ENCODE results near the gene TEX36. TPM values are rescaled to one million over a fixed set of nuclear protein-coding genes. Genes with fewer than 3 reads are reported as not detected.
"Not testable (repeated sequence)": the region's sequence is repeated elsewhere in the genome, so short reads cannot be mapped to it uniquely, and the experiment has no call there.

Gene TEX36
- total and polyA plus RNA-seq, 2 donors (not counting 1 experiment from before 2014, with no cell fraction given) = not detected

GRCh38 chr10:125719173-125720001 is 36.4 kb upstream of the TEX36 start, which contains the start of gene EDRF1:
TSS of gene EDRF1 (plus strand) at chr10:125719709. CDS start at chr10:125719808, 99 bp downstream.
- peak within 1 kb of the TSS; percentile 93 for H3K27ac Mint-ChIP-seq
- Histone ChIP-seq H3K27me3 (replicated peaks in 1 of 4; ENCODE audit: control extremely low read depth in 1 of 4, control insufficient read depth in 3 of 4, insufficient read depth in 4 of 4, low read length in 3 of 4) (no peaks in the 10 kb centered on the region), H3K27ac (ENCODE audit: low read length in 2 of 2) (peak within 1 kb of the TSS; percentile 77 to 93), H3K4me2 (replicated peaks; ENCODE audit: low read depth, low read length, poor library complexity, severe bottlenecking) (peak within 1 kb of the TSS; percentile 83), H3K4me1 (ENCODE audit: control insufficient read depth in 2 of 2, insufficient read depth in 2 of 2, low read length in 2 of 2) (peaks cover 17% of the 10 kb centered on the region in 2 donors), H3K36me3 (replicated peaks in 1 of 2; ENCODE audit: control extremely low read depth in 1 of 2, control insufficient read depth in 1 of 2, extremely low read depth in 1 of 2, insufficient read depth in 2 of 2, low read length in 1 of 2) (peaks cover 3 to 25% of the 10 kb centered on the region in 2 experiments), H3K79me2 (ENCODE audit: control insufficient read depth, insufficient read depth, low read length) (peaks cover 22% of the 10 kb centered on the region), H4K20me1 (ENCODE audit: control insufficient read depth, insufficient read depth, low read length, poor library complexity, severe bottlenecking) (no peaks in the 10 kb centered on the region), H2AFZ (ENCODE audit: insufficient read depth, low read depth, low read length, poor library complexity, severe bottlenecking) (peak within 1 kb of the TSS; percentile 99), H3K9me3 (ENCODE audit: control extremely low read depth in 1 of 3, control insufficient read depth in 2 of 3, insufficient read depth in 1 of 3, low read length in 2 of 3) (peaks cover 0 to 9% (median 0%) of the 10 kb centered on the region in 3 donors), H3K4me3 (ENCODE audit: control extremely low read depth in 1 of 5, extremely low read depth in 1 of 5, insufficient read depth in 1 of 5, low read depth in 2 of 5, low read length in 4 of 5) (peak within 1 kb of the TSS; percentile 69 to 93 (median 89)), H3K9ac (ENCODE audit: low read length) (peak within 1 kb of the TSS; percentile 98)
- no peaks in the 10 kb centered on the region for H3K27me3 Mint-ChIP-seq
- peaks cover 30% of the 10 kb centered on the region for H3K4me1 Mint-ChIP-seq
- DNase-seq = peak; percentile 99
- H3K4me3 Mint-ChIP-seq = peak within 1 kb of the TSS; percentile 95
- ChIA-PET POLR2A (interaction anchor here (1.0 to 1.3 kb wide), 2 partner anchors 104 to 803 kb away, joined by 3 to 6 read pairs; partner anchors contain the start of genes BCCIP and UROS), CTCF (no interaction called here)
- TF ChIP-seq CTCF (IDR thresholded peaks at IDR 0.05) (no peak), EZH2 (IDR thresholded peaks at IDR 0.05; ENCODE audit: borderline replicate concordance, insufficient read depth, low read depth, low read length, poor library complexity, severe bottlenecking) (no peak)
- WGBS (ENCODE audit: insufficient coverage) = under 1% methylated on average over 69 of the region's 72 CpGs
- no peaks in the 10 kb centered on the region for H3K9me3 Mint-ChIP-seq (ENCODE audit: insufficient read depth)
- ATAC-seq (ENCODE audit: low read depth) = peak; percentile 97
- intact Hi-C loops (cut with micrococcal nuclease) = loop anchor here (1.0 kb wide), 1 partner anchor 104 kb away; the partner anchor contains the start of genes BCCIP and UROS

- H3K36me3 ChIP-seq (replicated peaks in 1 of 2; ENCODE audit: control extremely low read depth in 1 of 2, control insufficient read depth in 1 of 2, extremely low read depth in 1 of 2, insufficient read depth in 2 of 2, low read length in 1 of 2); ATAC-seq (ENCODE audit: low read depth); H3K27ac ChIP-seq (ENCODE audit: low read length in 2 of 2); DNase-seq; intact Hi-C loops (cut with micrococcal nuclease); CTCF ChIA-PET; H3K4me1 ChIP-seq (ENCODE audit: control insufficient read depth in 2 of 2, insufficient read depth in 2 of 2, low read length in 2 of 2); H4K20me1 ChIP-seq (ENCODE audit: control insufficient read depth, insufficient read depth, low read length, poor library complexity, severe bottlenecking); H3K27me3 Mint-ChIP-seq; H3K9ac ChIP-seq (ENCODE audit: low read length); H3K79me2 ChIP-seq (ENCODE audit: control insufficient read depth, insufficient read depth, low read length); H3K4me1 Mint-ChIP-seq; H2AFZ ChIP-seq (ENCODE audit: insufficient read depth, low read depth, low read length, poor library complexity, severe bottlenecking); H3K4me2 ChIP-seq (replicated peaks; ENCODE audit: low read depth, low read length, poor library complexity, severe bottlenecking); H3K4me3 Mint-ChIP-seq; H3K27me3 ChIP-seq (replicated peaks in 1 of 4; ENCODE audit: control extremely low read depth in 1 of 4, control insufficient read depth in 3 of 4, insufficient read depth in 4 of 4, low read length in 3 of 4); H3K27ac Mint-ChIP-seq; POLR2A ChIA-PET; H3K4me3 ChIP-seq (ENCODE audit: control extremely low read depth in 1 of 5, extremely low read depth in 1 of 5, insufficient read depth in 1 of 5, low read depth in 2 of 5, low read length in 4 of 5): not testable (repeated sequence)
- H3K9me3 ChIP-seq (ENCODE audit: control extremely low read depth in 1 of 3, control insufficient read depth in 2 of 3, insufficient read depth in 1 of 3, low read length in 2 of 3) = peaks cover 8 to 32% (median 28%) of the 10 kb centered on the region in 3 donors
- WGBS (ENCODE audit: insufficient coverage) = no CpG with 5 or more reads among the region's 4 CpGs
- peaks cover 11% of the 10 kb centered on the region for H3K9me3 Mint-ChIP-seq (ENCODE audit: insufficient read depth)
These were observed 31.8 kb upstream of the TEX36 start for GRCh38 chr10:125714728-125715127.
